Vagina (tissue), 2 donors: Measurements from ENCODE around the gene LRGUK. TPM values are rescaled to one million over a fixed set of nuclear protein-coding genes. Genes with fewer than 3 reads are reported as not detected.

Source experiments
- DNase-seq, 2 donors: peaks; one replicate each; pipeline ENCODE4 v3.0.0-alpha.2; 2017; ENCODE audit errors: extremely low spot score in 2 of 2
- H3K27ac ChIP-seq: fragments of 200-600 bp; sonication (generic); one replicate; pipeline ENCODE4 v1.5.1; 2019
- H3K27me3 ChIP-seq: fragments of 200-600 bp; sonication (generic); one replicate; pipeline ENCODE4 v1.5.1; 2019
- H3K36me3 ChIP-seq, 2 donors: fragments of 200-600 bp; sonication (generic); one replicate each; pipeline ENCODE4 v1.5.1; 2017 to 2019
- H3K4me1 ChIP-seq: fragments of 200-600 bp; sonication (generic); one replicate; pipeline ENCODE4 v1.5.1; 2019
- H3K4me3 ChIP-seq, 2 donors: fragments of 200-600 bp; sonication (generic); 1 replicate in 1 of 2; 2 replicates in 1 of 2; pipeline ENCODE4 v1.5.1; 2016 to 2019
- H3K9me3 ChIP-seq: fragments of 200-600 bp; sonication (generic); one replicate; pipeline ENCODE4 v1.5.1; 2019
- POLR2A ChIP-seq, 2 donors: fragments of 450-650 bp; IDR thresholded peaks; one replicate each; pipeline ENCODE4 v1.6.1; 2017; ENCODE audit warnings: antibody characterized with exemption in 2 of 2, mild to moderate bottlenecking in 2 of 2, moderate library complexity in 2 of 2
- POLR2AphosphoS5 ChIP-seq, 2 donors: sonication (generic); formaldehyde crosslinking; IDR thresholded peaks; one replicate each; pipeline ENCODE4 v1.9.0; 2017; ENCODE audit warnings: antibody characterized with exemption in 2 of 2, mild to moderate bottlenecking in 2 of 2, low read depth in 1 of 2; ENCODE audit not compliant: insufficient read depth in 1 of 2
- intact Hi-C: fragments of 100-400 bp; cut with DNase I; formaldehyde crosslinking; loops from one replicate; pipeline ENCODE4 v1.15.1; 2023
- total RNA-seq: library from RNA; depleted of rRNA; stranded (reverse); fragments of >200 nt; gene quantifications from one replicate; pipeline ENCODE4 v1.2.3, GENCODE V29; 2016
- TF ChIP-seq, protein P1 (sequence below), 3 experiments: fragments of 450-650 bp in 2 of 3; fragments of 200-600 bp in 1 of 3; sonication (generic) in 1 of 3; IDR thresholded peaks; one replicate each; pipeline ENCODE4 v1.5.1; 2017 to 2019; ENCODE audit warnings: antibody characterized with exemption in 3 of 3, mild to moderate bottlenecking in 2 of 3, moderate library complexity in 2 of 3

LRGUK gene
- total RNA-seq, 1 donor from 2014 or later, result 2.9 TPM

DNA sequence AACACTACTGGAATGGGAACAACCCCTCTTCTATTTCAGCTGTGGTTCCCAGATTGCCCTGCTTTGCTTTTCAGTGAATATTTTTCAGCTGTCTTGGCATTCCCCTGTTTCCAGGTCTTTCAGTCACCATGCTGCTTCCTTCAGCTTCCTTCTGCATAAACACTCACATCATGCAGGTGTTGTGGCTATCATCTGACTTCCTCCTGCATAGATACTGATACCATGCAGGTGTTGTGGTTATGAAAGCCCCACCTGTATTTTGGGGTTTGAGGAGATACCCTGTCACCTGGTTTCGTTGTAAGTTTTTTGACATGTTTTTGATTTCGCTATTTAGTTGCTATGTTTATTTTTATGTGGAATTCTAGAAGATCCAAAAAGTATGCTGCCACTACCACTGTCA lies 118.1 kb downstream of the LRGUK start:
- Histone ChIP-seq H3K9me3 (no peaks in the 10 kb centered on the region), H3K4me3 (no peak overlapping the region), H3K27ac (no peak overlapping the region), H3K4me1 (no peaks in the 10 kb centered on the region), H3K27me3 (no peaks in the 10 kb centered on the region), H3K36me3 (no peaks in the 10 kb centered on the region)
- TF ChIP-seq POLR2A (IDR thresholded peaks at IDR 0.05), result no peak
- TF ChIP-seq, protein P1, sequence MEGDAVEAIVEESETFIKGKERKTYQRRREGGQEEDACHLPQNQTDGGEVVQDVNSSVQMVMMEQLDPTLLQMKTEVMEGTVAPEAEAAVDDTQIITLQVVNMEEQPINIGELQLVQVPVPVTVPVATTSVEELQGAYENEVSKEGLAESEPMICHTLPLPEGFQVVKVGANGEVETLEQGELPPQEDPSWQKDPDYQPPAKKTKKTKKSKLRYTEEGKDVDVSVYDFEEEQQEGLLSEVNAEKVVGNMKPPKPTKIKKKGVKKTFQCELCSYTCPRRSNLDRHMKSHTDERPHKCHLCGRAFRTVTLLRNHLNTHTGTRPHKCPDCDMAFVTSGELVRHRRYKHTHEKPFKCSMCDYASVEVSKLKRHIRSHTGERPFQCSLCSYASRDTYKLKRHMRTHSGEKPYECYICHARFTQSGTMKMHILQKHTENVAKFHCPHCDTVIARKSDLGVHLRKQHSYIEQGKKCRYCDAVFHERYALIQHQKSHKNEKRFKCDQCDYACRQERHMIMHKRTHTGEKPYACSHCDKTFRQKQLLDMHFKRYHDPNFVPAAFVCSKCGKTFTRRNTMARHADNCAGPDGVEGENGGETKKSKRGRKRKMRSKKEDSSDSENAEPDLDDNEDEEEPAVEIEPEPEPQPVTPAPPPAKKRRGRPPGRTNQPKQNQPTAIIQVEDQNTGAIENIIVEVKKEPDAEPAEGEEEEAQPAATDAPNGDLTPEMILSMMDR (IDR thresholded peaks at IDR 0.05), result no peak
- no peak for TF ChIP-seq POLR2AphosphoS5 (IDR thresholded peaks at IDR 0.05; ENCODE audit: insufficient read depth in 1 of 2, low read depth in 1 of 2)
- intact Hi-C loops, result no loop called here
- DNase-seq, result no peak

DNA sequence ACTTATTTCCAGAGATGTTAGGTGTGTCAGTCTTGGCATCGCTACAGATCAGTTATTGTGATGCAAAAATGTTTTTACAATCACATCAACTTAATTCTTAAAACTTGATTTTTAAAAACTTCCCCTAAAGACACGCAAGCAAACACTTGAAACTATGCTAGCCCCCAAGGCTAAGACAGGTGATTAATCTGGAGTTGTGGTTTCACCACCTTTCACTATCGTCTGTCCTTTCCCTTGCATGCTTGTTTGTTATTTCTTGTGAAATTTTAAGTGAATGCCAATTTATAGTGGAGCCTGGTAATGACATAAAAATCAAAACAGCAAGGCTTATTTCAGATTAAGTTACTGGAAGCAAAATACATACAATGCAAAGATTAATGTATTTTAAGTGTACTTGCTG lies 119.2 kb downstream of the LRGUK start:
- Histone ChIP-seq H3K9me3 (no peaks in the 10 kb centered on the region), H3K4me1 (no peaks in the 10 kb centered on the region), H3K36me3 (no peaks in the 10 kb centered on the region), H3K4me3 (no peak overlapping the region), H3K27me3 (no peaks in the 10 kb centered on the region), H3K27ac (no peak overlapping the region)
- TF ChIP-seq POLR2AphosphoS5 (IDR thresholded peaks at IDR 0.05; ENCODE audit: insufficient read depth in 1 of 2, low read depth in 1 of 2) (no peak), POLR2A (IDR thresholded peaks at IDR 0.05) (no peak)
- TF ChIP-seq, protein P1 (IDR thresholded peaks at IDR 0.05), result no peak
- no peak for DNase-seq
- intact Hi-C loops, result no loop called here

DNA sequence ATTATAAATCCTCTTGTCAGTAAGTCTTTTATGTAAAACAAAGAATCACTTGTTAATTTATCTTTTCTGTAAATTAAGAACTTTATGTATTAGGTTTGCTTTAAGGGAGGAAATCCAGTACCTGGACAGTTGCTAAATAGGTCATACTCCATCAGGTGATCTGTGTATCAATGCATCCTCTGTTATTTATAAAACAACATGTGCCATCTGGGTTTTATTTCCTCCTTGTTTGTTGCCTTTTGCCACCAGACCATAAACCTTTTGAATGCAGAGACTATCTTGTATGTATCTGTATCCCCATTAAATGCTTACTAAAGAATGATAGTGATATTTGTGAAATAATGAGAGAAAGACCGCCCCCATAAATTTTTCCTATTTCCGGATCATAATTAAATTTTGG lies 119.6 kb downstream of the LRGUK start:
- DNase-seq, result no peak
- H3K27ac ChIP-seq, result no peak overlapping the region
- no peaks in the 10 kb centered on the region for H3K36me3 ChIP-seq
- no peak overlapping the region for H3K4me3 ChIP-seq
- TF ChIP-seq POLR2AphosphoS5 (IDR thresholded peaks at IDR 0.05; ENCODE audit: insufficient read depth in 1 of 2, low read depth in 1 of 2) (no peak), POLR2A (IDR thresholded peaks at IDR 0.05) (no peak)
- TF ChIP-seq, protein P1 (IDR thresholded peaks at IDR 0.05), result no peak
- intact Hi-C loops, result no loop called here
- no peaks in the 10 kb centered on the region for H3K4me1 ChIP-seq
- H3K27me3 ChIP-seq, result no peaks in the 10 kb centered on the region
- H3K9me3 ChIP-seq, result no peaks in the 10 kb centered on the region

DNA sequence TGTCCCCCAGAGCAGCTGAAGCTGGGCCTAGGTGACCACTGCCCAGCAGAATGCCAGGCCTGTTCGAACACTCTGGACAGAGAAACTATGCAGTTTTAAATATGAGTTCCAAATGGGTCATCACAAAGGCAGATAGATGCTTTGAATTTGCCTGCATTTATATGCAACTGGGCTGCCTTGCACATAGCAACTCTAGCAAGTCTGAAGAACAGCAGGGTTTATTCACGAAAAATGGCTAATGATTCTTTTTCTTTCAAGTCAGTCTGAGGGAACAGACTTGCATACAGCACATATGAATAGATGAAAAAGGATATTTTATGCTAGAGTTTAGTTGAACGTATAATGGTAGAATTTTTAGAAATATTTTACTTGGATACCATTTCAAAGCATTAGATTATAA lies 121.1 kb downstream of the LRGUK start:
- Histone ChIP-seq H3K4me1 (no peaks in the 10 kb centered on the region), H3K27me3 (no peaks in the 10 kb centered on the region), H3K9me3 (no peaks in the 10 kb centered on the region), H3K27ac (no peak overlapping the region), H3K4me3 (no peak overlapping the region), H3K36me3 (no peaks in the 10 kb centered on the region)
- DNase-seq, result no peak
- TF ChIP-seq POLR2A (IDR thresholded peaks at IDR 0.05), result no peak
- TF ChIP-seq POLR2AphosphoS5 (IDR thresholded peaks at IDR 0.05; ENCODE audit: insufficient read depth in 1 of 2, low read depth in 1 of 2), result no peak
- TF ChIP-seq, protein P1 (IDR thresholded peaks at IDR 0.05), result no peak
- intact Hi-C loops, result no loop called here

DNA sequence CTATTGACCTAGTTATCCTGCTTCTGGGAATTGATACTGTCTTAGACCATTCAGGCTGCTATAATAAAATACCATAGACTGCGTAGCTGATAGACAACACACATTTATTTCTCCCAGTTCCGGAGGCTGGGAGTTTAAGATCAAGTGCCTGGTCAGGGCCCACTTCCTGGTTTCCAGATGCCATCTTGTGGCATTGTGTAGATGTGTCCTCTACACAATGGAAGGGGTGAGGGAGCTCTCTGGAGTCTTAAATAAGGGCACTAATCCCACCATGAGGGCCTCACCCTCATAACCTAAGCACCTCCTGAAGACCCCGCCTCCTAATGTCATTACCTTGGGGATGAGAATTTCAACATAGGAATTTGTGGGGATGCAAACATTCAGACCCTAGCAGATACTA lies 127.2 kb downstream of the LRGUK start:
- Histone ChIP-seq H3K36me3 (no peaks in the 10 kb centered on the region), H3K9me3 (no peaks in the 10 kb centered on the region), H3K27me3 (no peaks in the 10 kb centered on the region), H3K4me3 (no peak overlapping the region), H3K27ac (no peak overlapping the region), H3K4me1 (no peaks in the 10 kb centered on the region)
- intact Hi-C loops, result no loop called here
- no peak for DNase-seq
- TF ChIP-seq POLR2A (IDR thresholded peaks at IDR 0.05), result no peak
- TF ChIP-seq POLR2AphosphoS5 (IDR thresholded peaks at IDR 0.05; ENCODE audit: insufficient read depth in 1 of 2, low read depth in 1 of 2), result no peak
- TF ChIP-seq, protein P1 (IDR thresholded peaks at IDR 0.05), result no peak
